CD8-positive, alpha-beta memory T cell (primary cell): ENCODE measurements around the gene COG6. TPM values are rescaled to one million over a fixed set of nuclear protein-coding genes. Genes with fewer than 3 reads are reported as not detected.

Experiments
- CTCF ChIA-PET: fragments of 350-600 bp; sonication (Branson Sonifier 250); formaldehyde crosslinking; loops from one replicate; lab custom pipeline; 2021; ENCODE audit warnings: antibody characterized with exemption; lab: Charles Lee
- POLR2A ChIA-PET: fragments of 350-600 bp; sonication (Branson Sonifier 250); formaldehyde crosslinking; loops from one replicate; lab custom pipeline; 2021; ENCODE audit warnings: antibody characterized with exemption; lab: Charles Lee
- DNase-seq, 5 donors: peaks; one replicate each; pipeline versions ENCODE4 v3.0.0 to v3.0.0-alpha.2; 2020 to 2022; ENCODE audit warnings: mixed read lengths in 1 of 5
- H3K27ac ChIP-seq: one replicate; pipeline ENCODE4 v1.7.0; 2013; ENCODE audit warnings: low read depth, mild to moderate bottlenecking, low read length, moderate library complexity
- H3K27me3 ChIP-seq: 2 replicates; pipeline ENCODE4 v1.7.0; 2013; ENCODE audit warnings: low read length, mild to moderate bottlenecking; ENCODE audit not compliant: insufficient read depth, poor library complexity, severe bottlenecking
- H3K36me3 ChIP-seq: 2 replicates; pipeline ENCODE4 v1.7.0; 2013; ENCODE audit warnings: mild to moderate bottlenecking, low read length, moderate library complexity; ENCODE audit not compliant: insufficient read depth
- H3K4me1 ChIP-seq: 2 replicates; pipeline ENCODE4 v1.7.0; 2013; ENCODE audit warnings: mild to moderate bottlenecking, low read length, moderate library complexity; ENCODE audit not compliant: insufficient read depth
- H3K4me3 ChIP-seq: 2 replicates; pipeline ENCODE4 v1.7.0; 2013; ENCODE audit warnings: mild to moderate bottlenecking, low read length
- H3K9me3 ChIP-seq: 2 replicates; pipeline ENCODE4 v1.7.0; 2013; ENCODE audit warnings: mild to moderate bottlenecking, low read length
- H3K27ac Mint-ChIP-seq, 8 donors: one replicate each; pipeline ENCODE4 v1.8.0; 2020 to 2021; ENCODE audit warnings: mixed read lengths in 8 of 8, mild to moderate bottlenecking in 6 of 8, inconsistent platforms in 3 of 8, moderate library complexity in 3 of 8
- H3K27me3 Mint-ChIP-seq, 2 donors: one replicate each; pipeline ENCODE4 v1.8.0; 2020 to 2021; ENCODE audit warnings: mixed read lengths in 2 of 2, mild to moderate bottlenecking in 1 of 2, moderate library complexity in 1 of 2
- H3K36me3 Mint-ChIP-seq, 3 donors: one replicate each; pipeline ENCODE4 v1.8.0; 2020 to 2021; ENCODE audit warnings: mixed read lengths in 3 of 3, inconsistent platforms in 1 of 3, mild to moderate bottlenecking in 1 of 3
- H3K4me1 Mint-ChIP-seq, 3 donors: one replicate each; pipeline ENCODE4 v1.8.0; 2020 to 2021; ENCODE audit warnings: mixed read lengths in 3 of 3, inconsistent platforms in 1 of 3, mild to moderate bottlenecking in 1 of 3
- H3K4me3 Mint-ChIP-seq, 7 donors: one replicate each; pipeline ENCODE4 v1.8.0; 2020 to 2021; ENCODE audit warnings: mixed read lengths in 7 of 7, mild to moderate bottlenecking in 6 of 7, moderate library complexity in 4 of 7, inconsistent platforms in 2 of 7
- H3K9me3 Mint-ChIP-seq, 5 donors: one replicate each; pipeline ENCODE4 v1.8.0; 2020 to 2022; ENCODE audit warnings: mixed read lengths in 5 of 5, mild to moderate bottlenecking in 3 of 5, moderate library complexity in 2 of 5, inconsistent platforms in 1 of 5
- polyA plus RNA-seq: library from polyadenylated mRNA; unstranded; fragments of 300-500 nt; fragmentation: Illumina TruSeq; gene quantifications from one replicate; pipeline ENCODE4 v1.2.3, GENCODE V29; 2021
- total RNA-seq, 2 experiments: library from RNA; stranded (reverse); gene quantifications; one replicate each; pipeline ENCODE4 v1.2.3, GENCODE V29; 2021

COG6 gene
- total and polyA plus RNA-seq, 3 experiments from 2014 or later: 12.1 to 32.1 (median 25.0) TPM

DNA sequence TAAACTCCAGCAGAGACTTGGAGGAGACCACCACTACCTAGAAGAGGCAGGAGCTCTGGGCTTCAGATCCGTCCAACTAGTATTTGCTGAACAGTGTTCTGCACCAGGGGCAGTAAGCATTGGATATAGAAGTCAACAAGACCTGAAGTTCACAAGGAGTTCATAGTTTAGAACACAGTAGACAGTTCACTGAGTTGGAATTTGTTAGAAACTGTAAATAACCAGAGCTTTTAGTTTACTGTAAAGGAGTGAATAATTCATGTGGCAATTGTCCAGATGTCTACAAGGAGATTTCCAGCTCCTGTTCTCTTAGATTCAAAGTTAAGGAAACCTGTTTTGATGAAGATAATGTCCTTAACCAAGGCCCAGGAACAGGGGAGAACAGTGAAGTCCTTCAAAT is 128.9 kb downstream of the COG6 start:
- H3K27me3 ChIP-seq: no peaks in the 10 kb centered on the region
- ChIA-PET POLR2A (no interaction called here), CTCF (interaction anchor here (2.7 kb wide), 1 partner anchor 158 kb away, joined by 9 read pairs; no protein-coding TSS in a partner anchor)
- Mint-ChIP-seq H3K36me3 (peaks cover 0 to 18% (median under 1%) of the 10 kb centered on the region in 3 donors), H3K27me3 (peaks cover 0 to 4% of the 10 kb centered on the region in 2 donors), H3K9me3 (peaks cover 2 to 7% (median 5%) of the 10 kb centered on the region in 5 donors), H3K4me1 (peaks cover 4 to 11% (median 6%) of the 10 kb centered on the region in 3 donors), H3K4me3 (no peak overlapping the region), H3K27ac (peak overlapping the region in 1 of 8 donors; percentile 32)
- no peak for DNase-seq
- peaks cover 8% of the 10 kb centered on the region for H3K4me1 ChIP-seq
- H3K36me3 ChIP-seq: no peaks in the 10 kb centered on the region
- no peak overlapping the region for H3K4me3 ChIP-seq
- H3K27ac ChIP-seq: no peak overlapping the region
- H3K9me3 ChIP-seq: no peaks in the 10 kb centered on the region

DNA sequence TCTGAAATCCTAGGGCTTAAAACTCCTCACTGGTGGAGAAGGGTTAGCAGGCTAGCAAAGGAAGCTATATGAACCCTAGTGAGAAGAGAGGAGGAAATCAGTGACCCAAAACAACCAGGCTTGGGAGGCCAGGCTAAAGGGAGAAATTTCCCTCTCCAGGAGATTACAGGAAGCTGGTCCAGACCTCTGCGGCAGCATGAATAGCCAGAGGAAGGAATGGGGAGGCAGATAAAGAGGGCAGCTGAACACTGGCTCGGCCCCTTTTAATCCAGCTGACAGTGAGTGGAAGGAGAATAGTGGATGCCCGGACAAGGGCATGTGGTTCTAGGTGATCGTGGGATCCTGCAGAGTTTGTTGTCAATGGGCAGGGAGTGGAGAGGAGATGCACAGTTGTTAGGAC is 130.6 kb downstream of the COG6 start:
- Mint-ChIP-seq H3K9me3 (peaks cover 8 to 18% (median 13%) of the 10 kb centered on the region in 5 donors), H3K4me1 (peaks cover 0 to 2% (median 0%) of the 10 kb centered on the region in 3 donors)

DNA sequence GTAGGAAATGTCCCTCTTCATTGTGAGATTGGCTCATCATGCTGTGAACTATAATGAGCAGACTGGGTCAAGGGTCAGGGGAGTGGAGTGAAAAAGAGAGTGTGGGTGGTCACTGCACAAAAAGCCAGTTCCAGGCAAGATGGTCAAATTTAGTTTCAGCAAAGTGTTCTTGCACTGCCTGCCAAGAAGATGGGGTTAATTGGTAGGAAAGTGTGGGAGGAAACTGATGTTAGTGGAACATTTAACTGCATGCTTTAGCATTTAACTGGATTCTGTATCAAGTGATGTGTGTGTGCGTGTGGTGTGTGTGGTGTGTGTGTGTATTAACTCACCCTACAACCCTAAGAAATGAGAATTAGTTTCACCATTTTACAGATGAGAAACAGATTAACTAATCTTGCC is 131.6 kb downstream of the COG6 start:
- CTCF ChIA-PET: no interaction called here
- Mint-ChIP-seq H3K36me3 (peaks cover 0 to 21% (median 4%) of the 10 kb centered on the region in 3 donors), H3K27ac (no peak overlapping the region)

More for the DNA sequence above, 130.6 kb downstream of the COG6 start:
- H3K9me3 ChIP-seq: no peaks in the 10 kb centered on the region
- H3K4me3 Mint-ChIP-seq: no peak overlapping the region
- no peaks in the 10 kb centered on the region for H3K36me3 ChIP-seq
- no peaks in the 10 kb centered on the region for H3K27me3 ChIP-seq
- H3K27me3 Mint-ChIP-seq: peaks cover 0 to 4% of the 10 kb centered on the region in 2 donors
- H3K27ac Mint-ChIP-seq: no peak overlapping the region
- no peak overlapping the region for H3K4me3 ChIP-seq
- POLR2A ChIA-PET: no interaction called here
- DNase-seq: no peak
- no peak overlapping the region for H3K27ac ChIP-seq
- H3K36me3 Mint-ChIP-seq: peaks cover 0 to 21% (median 4%) of the 10 kb centered on the region in 3 donors
- no peaks in the 10 kb centered on the region for H3K4me1 ChIP-seq
- CTCF ChIA-PET: no interaction called here

DNA sequence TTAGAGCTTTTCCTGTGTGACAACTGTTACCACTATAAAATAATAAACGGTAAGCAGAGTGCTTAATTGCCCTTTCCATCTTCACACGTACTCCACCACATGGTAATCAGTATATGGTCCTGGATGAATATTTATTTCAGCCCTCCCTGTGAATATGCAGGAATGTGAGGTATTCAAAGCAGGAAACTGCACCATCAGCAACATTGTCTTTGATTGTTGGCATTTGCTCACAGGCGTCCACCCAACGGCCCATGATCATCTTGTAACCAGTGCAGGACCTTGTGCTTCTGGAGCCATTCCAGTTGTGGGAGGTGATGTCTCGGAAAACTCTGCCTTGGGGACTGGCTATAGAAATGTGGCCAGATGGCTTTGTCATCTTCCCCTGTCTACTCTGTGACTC is 132.6 kb downstream of the COG6 start:
- POLR2A ChIA-PET: no interaction called here
- H3K36me3 ChIP-seq: no peaks in the 10 kb centered on the region
- CTCF ChIA-PET: no interaction called here
- H3K36me3 Mint-ChIP-seq: peaks cover 0 to 21% (median 4%) of the 10 kb centered on the region in 3 donors
- no peaks in the 10 kb centered on the region for H3K4me1 Mint-ChIP-seq
- H3K4me3 Mint-ChIP-seq: no peak overlapping the region
- H3K4me1 ChIP-seq: no peaks in the 10 kb centered on the region
- DNase-seq: no peak
- no peak overlapping the region for H3K4me3 ChIP-seq
- H3K27ac Mint-ChIP-seq: no peak overlapping the region
- H3K27me3 ChIP-seq: no peaks in the 10 kb centered on the region
- H3K9me3 Mint-ChIP-seq: peaks cover 8 to 18% (median 13%) of the 10 kb centered on the region in 5 donors
- no peak overlapping the region for H3K27ac ChIP-seq
- no peaks in the 10 kb centered on the region for H3K9me3 ChIP-seq
- peaks cover 0 to 5% of the 10 kb centered on the region in 2 donors for H3K27me3 Mint-ChIP-seq

More for the DNA sequence above, 131.6 kb downstream of the COG6 start:
- Mint-ChIP-seq H3K4me1 (no peaks in the 10 kb centered on the region), H3K9me3 (peaks cover 8 to 18% (median 13%) of the 10 kb centered on the region in 5 donors), H3K4me3 (no peak overlapping the region), H3K27me3 (peaks cover 0 to 4% of the 10 kb centered on the region in 2 donors)
- H3K4me1 ChIP-seq: no peaks in the 10 kb centered on the region
- H3K27ac ChIP-seq: no peak overlapping the region
- DNase-seq: no peak
- H3K36me3 ChIP-seq: no peaks in the 10 kb centered on the region
- H3K9me3 ChIP-seq: no peaks in the 10 kb centered on the region
- no peak overlapping the region for H3K4me3 ChIP-seq
- POLR2A ChIA-PET: no interaction called here
- no peaks in the 10 kb centered on the region for H3K27me3 ChIP-seq

DNA sequence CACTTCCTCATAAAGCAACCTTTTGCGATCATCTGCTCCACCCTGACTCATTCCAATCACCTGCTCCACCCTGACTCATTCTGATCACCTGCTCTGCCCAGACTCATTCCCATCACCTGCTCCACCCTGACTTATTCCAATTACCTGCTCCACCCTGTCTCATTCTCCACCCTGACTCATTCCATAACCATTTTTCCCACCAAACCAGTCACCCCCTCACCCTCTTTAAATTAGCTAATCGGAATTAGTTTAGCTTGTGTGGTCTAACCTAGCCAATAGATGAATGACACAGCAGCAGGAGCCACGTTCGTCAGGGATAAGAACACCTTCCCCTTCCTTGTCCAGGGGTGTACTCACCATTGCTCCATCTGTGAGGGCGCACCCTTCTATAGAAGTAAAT is 134.0 kb downstream of the COG6 start:
- ChIA-PET POLR2A (no interaction called here), CTCF (no interaction called here)
- H3K36me3 Mint-ChIP-seq: peaks cover 0 to 21% (median 4%) of the 10 kb centered on the region in 3 donors
- no peaks in the 10 kb centered on the region for H3K27me3 ChIP-seq
- no peaks in the 10 kb centered on the region for H3K36me3 ChIP-seq
- H3K9me3 ChIP-seq: no peaks in the 10 kb centered on the region
- H3K4me3 ChIP-seq: no peak overlapping the region
- no peaks in the 10 kb centered on the region for H3K4me1 Mint-ChIP-seq
- peaks cover 13 to 22% (median 16%) of the 10 kb centered on the region in 5 donors for H3K9me3 Mint-ChIP-seq
- H3K27ac ChIP-seq: no peak overlapping the region
- H3K4me1 ChIP-seq: no peaks in the 10 kb centered on the region
- no peak overlapping the region for H3K4me3 Mint-ChIP-seq
- no peak overlapping the region for H3K27ac Mint-ChIP-seq
- peaks cover 0 to 5% of the 10 kb centered on the region in 2 donors for H3K27me3 Mint-ChIP-seq
- DNase-seq: no peak

Other genes with a start within 250 kb of the COG6 start
- gene LHFPL6, start 52.5 kb upstream of the COG6 start, total RNA-seq: 1 to 10 TPM; 5.9 to 6.4 TPM
- gene LHFPL6, start 52.5 kb upstream of the COG6 start, polyA plus RNA-seq: not detected